Chondrocyte (in vitro differentiated cells): ENCODE results near the gene TPH2. TPM values are rescaled to one million over a fixed set of nuclear protein-coding genes. Genes with fewer than 3 reads are reported as not detected.

Experiments
- DNase-seq: peaks from one replicate; pipeline ENCODE4 v3.0.0; 2021; ENCODE audit warnings: mixed read lengths, low spot score
- H3K27ac Mint-ChIP-seq: one replicate; pipeline ENCODE4 v1.8.0; 2021; ENCODE audit warnings: mild to moderate bottlenecking, moderate library complexity, mixed read lengths; ENCODE audit not compliant: unreplicated experiment
- H3K27me3 Mint-ChIP-seq: 2 replicates; pipeline ENCODE4 v1.8.0; 2021; ENCODE audit warnings: low read depth, mixed read lengths
- H3K36me3 Mint-ChIP-seq: 2 replicates; pipeline ENCODE4 v1.8.0; 2021; ENCODE audit warnings: low read depth, mixed read lengths
- H3K4me1 Mint-ChIP-seq: 2 replicates; pipeline ENCODE4 v1.8.0; 2021; ENCODE audit warnings: low read depth, mild to moderate bottlenecking, mixed read lengths
- H3K4me3 Mint-ChIP-seq: one replicate; pipeline ENCODE4 v1.8.0; 2021; ENCODE audit warnings: mild to moderate bottlenecking, moderate library complexity, mixed read lengths; ENCODE audit not compliant: unreplicated experiment
- H3K9me3 Mint-ChIP-seq: 2 replicates; pipeline ENCODE4 v1.8.0; 2021; ENCODE audit warnings: low read depth, mixed read lengths
- total RNA-seq: library from RNA; stranded (reverse); gene quantifications from 3 replicates; pipeline ENCODE4 v1.2.1, GENCODE V29; 2021
- TF ChIP-seq, protein P1 (sequence below): fragments of 200-600 bp; sonication (generic); IDR thresholded peaks from 2 replicates; pipeline ENCODE4 v1.5.0; 2021; ENCODE audit warnings: antibody characterized with exemption, mild to moderate bottlenecking, moderate library complexity

The TPH2 gene
- total RNA-seq, 1 donor from 2014 or later = not detected

DNA sequence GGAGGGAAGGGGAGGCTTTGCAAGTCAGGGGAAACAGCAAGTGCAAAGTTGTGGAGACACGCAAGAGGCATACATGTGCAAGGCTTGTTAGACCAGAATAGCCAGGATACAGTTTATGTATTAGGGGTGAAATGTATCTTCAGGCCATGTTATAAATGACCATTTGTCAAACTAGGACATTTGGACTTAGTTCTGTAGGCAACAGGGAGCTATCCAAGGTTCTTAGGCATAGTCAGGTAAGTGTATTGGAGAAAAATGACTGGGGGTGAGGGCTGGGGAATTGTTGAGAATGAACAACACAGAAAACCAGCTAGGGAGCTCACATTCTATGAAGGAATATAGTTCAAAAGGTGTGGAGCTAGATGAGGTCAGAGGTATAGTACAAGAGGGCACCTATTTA lies 42.5 kb downstream of the TPH2 start:
- Mint-ChIP-seq H3K4me1 (no peaks in the 10 kb centered on the region), H3K4me3 (no peak overlapping the region), H3K27ac (no peak overlapping the region), H3K36me3 (no peaks in the 10 kb centered on the region), H3K9me3 (no peaks in the 10 kb centered on the region), H3K27me3 (peaks cover 4% of the 10 kb centered on the region)
- DNase-seq = no peak
- TF ChIP-seq, protein P1, sequence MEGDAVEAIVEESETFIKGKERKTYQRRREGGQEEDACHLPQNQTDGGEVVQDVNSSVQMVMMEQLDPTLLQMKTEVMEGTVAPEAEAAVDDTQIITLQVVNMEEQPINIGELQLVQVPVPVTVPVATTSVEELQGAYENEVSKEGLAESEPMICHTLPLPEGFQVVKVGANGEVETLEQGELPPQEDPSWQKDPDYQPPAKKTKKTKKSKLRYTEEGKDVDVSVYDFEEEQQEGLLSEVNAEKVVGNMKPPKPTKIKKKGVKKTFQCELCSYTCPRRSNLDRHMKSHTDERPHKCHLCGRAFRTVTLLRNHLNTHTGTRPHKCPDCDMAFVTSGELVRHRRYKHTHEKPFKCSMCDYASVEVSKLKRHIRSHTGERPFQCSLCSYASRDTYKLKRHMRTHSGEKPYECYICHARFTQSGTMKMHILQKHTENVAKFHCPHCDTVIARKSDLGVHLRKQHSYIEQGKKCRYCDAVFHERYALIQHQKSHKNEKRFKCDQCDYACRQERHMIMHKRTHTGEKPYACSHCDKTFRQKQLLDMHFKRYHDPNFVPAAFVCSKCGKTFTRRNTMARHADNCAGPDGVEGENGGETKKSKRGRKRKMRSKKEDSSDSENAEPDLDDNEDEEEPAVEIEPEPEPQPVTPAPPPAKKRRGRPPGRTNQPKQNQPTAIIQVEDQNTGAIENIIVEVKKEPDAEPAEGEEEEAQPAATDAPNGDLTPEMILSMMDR = no peak

GRCh38 chr12:71994715-71995114 lies 56.1 kb downstream of the TPH2 start:
- Mint-ChIP-seq H3K4me3 (no peak overlapping the region), H3K27me3 (peaks cover 29% of the 10 kb centered on the region), H3K9me3 (no peaks in the 10 kb centered on the region)

GRCh38 chr12:71999795-72000194 lies 61.1 kb downstream of the TPH2 start:
- H3K9me3 Mint-ChIP-seq = no peaks in the 10 kb centered on the region

More at GRCh38 chr12:71994715-71995114, 56.1 kb downstream of the TPH2 start:
- Mint-ChIP-seq H3K36me3 (no peaks in the 10 kb centered on the region), H3K27ac (no peak overlapping the region), H3K4me1 (no peaks in the 10 kb centered on the region)
- DNase-seq = no peak
- TF ChIP-seq, protein P1 = no peak

DNA sequence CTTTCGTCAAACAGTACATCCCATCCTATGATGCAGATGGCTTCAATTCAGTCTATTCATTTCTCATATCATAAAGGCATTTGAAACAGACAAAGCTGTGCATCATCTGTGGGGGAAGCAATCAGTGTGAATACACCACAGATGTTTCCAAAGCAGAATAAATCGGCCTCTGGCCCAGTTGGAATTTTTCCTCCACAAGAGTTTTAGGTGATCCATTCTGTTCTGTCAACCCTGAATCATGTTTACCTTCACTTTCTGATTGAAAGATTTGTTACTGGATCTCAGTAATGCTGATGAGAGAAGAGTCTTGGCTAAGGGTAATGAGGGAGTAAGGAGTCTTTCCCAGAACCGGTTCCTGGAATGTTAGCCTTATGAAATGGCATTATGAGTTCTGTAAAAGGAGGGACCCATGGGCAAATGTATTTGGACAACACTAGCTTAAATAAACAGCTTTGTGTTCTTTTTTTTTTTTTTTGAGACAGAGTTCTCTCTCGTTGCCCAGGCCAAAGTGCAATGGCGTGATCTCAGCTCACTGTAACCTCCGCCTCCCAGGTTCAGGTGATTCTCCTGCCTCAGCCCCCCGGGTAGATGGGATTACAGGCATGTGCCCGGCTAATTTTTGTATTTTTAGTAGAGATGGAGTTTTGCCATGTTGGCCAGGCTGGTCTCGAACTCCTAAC lies 62.5 kb downstream of the TPH2 start:
- Mint-ChIP-seq H3K4me3 (no peak overlapping the region), H3K36me3 (no peaks in the 10 kb centered on the region), H3K4me1 (no peaks in the 10 kb centered on the region), H3K27me3 (peaks cover 45% of the 10 kb centered on the region), H3K9me3 (no peaks in the 10 kb centered on the region), H3K27ac (no peak overlapping the region)
- DNase-seq = no peak
- TF ChIP-seq, protein P1 = no peak

More at GRCh38 chr12:71999795-72000194, 61.1 kb downstream of the TPH2 start:
- peaks cover 35% of the 10 kb centered on the region for H3K27me3 Mint-ChIP-seq
- H3K4me1 Mint-ChIP-seq = no peaks in the 10 kb centered on the region
- no peaks in the 10 kb centered on the region for H3K36me3 Mint-ChIP-seq
- TF ChIP-seq, protein P1 = no peak
- H3K4me3 Mint-ChIP-seq = no peak overlapping the region
- H3K27ac Mint-ChIP-seq = no peak overlapping the region
- no peak for DNase-seq

DNA sequence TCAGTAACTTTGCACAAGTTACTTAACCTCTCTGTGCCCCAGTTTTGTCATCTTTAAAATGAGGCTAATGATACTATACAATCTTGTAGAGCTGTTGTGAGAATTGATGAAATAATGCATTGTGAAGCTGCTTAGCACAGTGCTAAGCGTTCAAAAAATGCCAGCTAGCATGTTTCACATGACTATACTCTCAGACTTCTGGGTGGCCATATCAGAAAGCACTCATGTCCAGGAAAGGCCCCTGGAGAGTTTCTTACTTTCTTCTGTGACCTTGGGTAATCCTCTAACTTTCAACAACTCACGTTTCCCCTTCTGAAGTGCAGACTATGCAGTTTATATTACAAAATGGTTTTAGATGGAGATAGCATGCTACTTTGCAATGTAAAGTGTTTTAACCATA lies 68.1 kb downstream of the TPH2 start:
- H3K4me3 Mint-ChIP-seq = no peak overlapping the region
- TF ChIP-seq, protein P1 = no peak
- peaks cover 19% of the 10 kb centered on the region for H3K4me1 Mint-ChIP-seq
- no peak overlapping the region for H3K27ac Mint-ChIP-seq
- H3K9me3 Mint-ChIP-seq = no peaks in the 10 kb centered on the region
- H3K27me3 Mint-ChIP-seq = peaks cover 35% of the 10 kb centered on the region
- H3K36me3 Mint-ChIP-seq = no peaks in the 10 kb centered on the region
- DNase-seq = no peak
